H1 (cell line): Measurements from ENCODE around the gene ZNF555. TPM values are rescaled to one million over a fixed set of nuclear protein-coding genes. Genes with fewer than 3 reads are reported as not detected.

Source experiments
- ATF2 ChIP-seq: IDR thresholded peaks from 2 replicates; pipeline ENCODE4 v1.6.1; 2012; ENCODE audit warnings: low read length, inconsistent platforms
- CBX8 ChIP-seq: fragments of 300-800, 300-1000 bp; sonication (generic); IDR thresholded peaks from 2 replicates; pipeline ENCODE4 v1.7.1; 2016; ENCODE audit warnings: low read depth, low read length, borderline replicate concordance
- CHD7 ChIP-seq: fragments of 300-600 bp; sonication (generic); IDR thresholded peaks from 2 replicates; pipeline ENCODE4 v1.7.1; 2012; ENCODE audit warnings: low read length, moderate library complexity, mild to moderate bottlenecking, inconsistent platforms; ENCODE audit not compliant: insufficient replicate concordance
- CTCF ChIP-seq, 3 experiments: IDR thresholded peaks; 1 replicate in 2 of 3; 2 replicates in 1 of 3; pipeline versions ENCODE4 v1.5.1 to v1.6.1; 2011; ENCODE audit warnings: low read length in 3 of 3, mild to moderate bottlenecking in 3 of 3, inconsistent platforms in 2 of 3, low read depth in 1 of 3, moderate library complexity in 1 of 3; ENCODE audit not compliant: insufficient read depth in 1 of 3; ENCODE audit errors: control extremely low read depth in 1 of 3
- GTF2F1 ChIP-seq: IDR thresholded peaks from 2 replicates; pipeline ENCODE4 v1.6.1; 2012; ENCODE audit warnings: low read depth, low read length, improper control_type of control experiment, borderline replicate concordance
- JUN ChIP-seq: IDR thresholded peaks from 2 replicates; pipeline ENCODE4 v1.6.1; 2011; ENCODE audit warnings: low read depth, mild to moderate bottlenecking, improper control_type of control experiment, low read length
- TAF1 ChIP-seq: IDR thresholded peaks from 2 replicates; pipeline ENCODE4 v1.6.1; 2011; ENCODE audit warnings: mild to moderate bottlenecking, low read depth, low read length
- polyA plus RNA-seq, 7 experiments: library from polyadenylated mRNA; depleted of rRNA in 3 of 7; stranded (reverse) in 5 of 7; unstranded in 2 of 7; fragments of >200 nt in 5 of 7; fragments of 200-250 nt in 2 of 7; gene quantifications; 1 replicate in 5 of 7; 2 replicates in 1 of 7; 4 replicates in 1 of 7; pipeline versions ENCODE4 v1.2.1 to v1.2.3, GENCODE V29; 2011 to 2013; ENCODE audit warnings: missing spikeins in 2 of 7, mixed read lengths in 2 of 7
- total RNA-seq: library from RNA; stranded (reverse); fragmentation: NEBNext Ultra II Directional; extraction: Animal tissue kit (Norgen Biotek cat#: 25700); gene quantifications from 2 replicates; pipeline ENCODE4 v1.2.1, GENCODE V29; 2021

ZNF555 gene
- total and polyA plus RNA-seq, 2 of the 8 experiments (the other 6 are each of a cell fraction or from before 2014, with no cell fraction given) = 1.6 to 5.7 TPM

- no peak for TF ChIP-seq CHD7
- TF ChIP-seq GTF2F1 = no peak
- no peak for TF ChIP-seq TAF1
- TF ChIP-seq JUN = no peak
- no peak for TF ChIP-seq CTCF (IDR thresholded peaks at IDR 0.05; ENCODE audit: control extremely low read depth in 1 of 3, insufficient read depth in 1 of 3, low read depth in 1 of 3, low read length in 3 of 3)
- TF ChIP-seq CBX8 = no peak
- no peak for TF ChIP-seq ATF2
Observed at GRCh38 chr19:2802826-2803225, 38.4 kb upstream of the ZNF555 start (continued).
